Measurements from ENCODE around the gene RBPMS2.

DNA sequence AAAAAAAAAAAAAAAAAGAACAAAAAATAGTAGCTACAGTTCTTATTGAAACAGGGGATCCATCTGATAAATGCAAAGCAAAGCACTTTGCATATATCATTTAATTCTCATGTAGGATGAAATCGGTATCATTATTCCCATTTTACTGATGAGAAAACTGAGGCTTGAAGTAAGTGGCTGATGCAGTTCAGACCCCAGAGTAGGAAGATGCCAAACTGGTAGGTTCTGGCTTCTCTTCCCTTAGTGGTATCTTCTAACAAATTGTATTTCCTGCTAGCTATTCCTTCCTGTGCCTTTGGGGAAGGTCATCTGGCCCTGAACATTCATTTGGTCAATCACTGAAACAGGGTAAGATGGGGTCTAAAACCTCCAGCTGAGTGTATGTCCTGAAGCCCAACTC is 28.1 kb upstream of the RBPMS2 start:
- no peak for TF ChIP-seq POLR2A (IDR thresholded peaks at IDR 0.05)
- TF ChIP-seq, protein P1, sequence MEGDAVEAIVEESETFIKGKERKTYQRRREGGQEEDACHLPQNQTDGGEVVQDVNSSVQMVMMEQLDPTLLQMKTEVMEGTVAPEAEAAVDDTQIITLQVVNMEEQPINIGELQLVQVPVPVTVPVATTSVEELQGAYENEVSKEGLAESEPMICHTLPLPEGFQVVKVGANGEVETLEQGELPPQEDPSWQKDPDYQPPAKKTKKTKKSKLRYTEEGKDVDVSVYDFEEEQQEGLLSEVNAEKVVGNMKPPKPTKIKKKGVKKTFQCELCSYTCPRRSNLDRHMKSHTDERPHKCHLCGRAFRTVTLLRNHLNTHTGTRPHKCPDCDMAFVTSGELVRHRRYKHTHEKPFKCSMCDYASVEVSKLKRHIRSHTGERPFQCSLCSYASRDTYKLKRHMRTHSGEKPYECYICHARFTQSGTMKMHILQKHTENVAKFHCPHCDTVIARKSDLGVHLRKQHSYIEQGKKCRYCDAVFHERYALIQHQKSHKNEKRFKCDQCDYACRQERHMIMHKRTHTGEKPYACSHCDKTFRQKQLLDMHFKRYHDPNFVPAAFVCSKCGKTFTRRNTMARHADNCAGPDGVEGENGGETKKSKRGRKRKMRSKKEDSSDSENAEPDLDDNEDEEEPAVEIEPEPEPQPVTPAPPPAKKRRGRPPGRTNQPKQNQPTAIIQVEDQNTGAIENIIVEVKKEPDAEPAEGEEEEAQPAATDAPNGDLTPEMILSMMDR (IDR thresholded peaks at IDR 0.05) = no peak

Data from uterus (tissue), 2 donors.